HG03521 (cell line): ENCODE data around the gene TMEM80.
A peak's percentile ranks its signal among the peaks of the same experiment; 100 is the strongest.
"Not testable (repeated sequence)": the region's sequence is repeated elsewhere in the genome, so short reads cannot be mapped to it uniquely, and the experiment has no call there.

Experiments
- ATAC-seq: cut with Tn5 transposase; IDR thresholded peaks from one replicate; pipeline ENCODE4 v1.9.1; 2021; ENCODE audit warnings: mild to moderate bottlenecking, moderate library complexity; ENCODE audit not compliant: unreplicated experiment

TMEM80 gene

DNA sequence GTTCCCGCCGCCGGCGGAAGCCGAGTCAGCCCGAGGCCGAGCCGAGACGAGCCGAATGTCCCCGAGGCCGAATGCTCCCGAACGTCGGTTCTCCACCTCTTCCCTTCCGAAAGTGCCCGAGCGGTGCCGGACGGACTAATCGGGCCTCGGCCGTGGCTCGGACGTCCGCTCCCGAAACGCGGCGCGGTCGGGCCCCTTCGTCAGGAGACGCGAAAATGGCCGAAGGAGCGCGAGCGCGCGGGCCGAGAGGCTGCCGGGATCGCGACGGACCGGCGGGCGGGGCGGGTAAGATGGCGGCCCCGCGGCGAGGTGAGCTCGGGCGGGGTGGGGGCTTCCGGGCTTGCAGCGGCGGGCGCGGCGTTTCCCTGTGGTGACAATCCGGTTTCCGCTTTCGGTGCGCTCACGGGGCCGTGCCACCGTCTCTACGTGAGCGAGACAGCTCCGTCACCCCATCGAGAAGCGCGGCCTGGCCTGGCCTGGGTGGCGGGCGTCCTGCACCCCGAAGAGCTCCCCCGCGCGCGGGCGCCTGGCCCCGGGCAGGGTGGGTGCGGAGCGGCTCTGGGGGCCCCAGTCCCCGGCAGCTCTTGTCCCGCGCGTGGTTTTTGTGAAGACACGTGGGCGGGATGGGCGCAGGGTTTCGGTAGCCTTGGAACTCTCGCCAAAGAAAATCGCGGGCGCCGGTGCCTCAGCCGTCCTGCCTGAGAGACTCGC lies at the start of gene TMEM80:
Gene TMEM80 (plus strand): TSS at position 279 of the 711 bp plus-strand sequence. CDS start 12 bp downstream, at position 291.
- ATAC-seq = peak; percentile 66

- ATAC-seq = no peak
These were observed 49.4 kb upstream of the TMEM80 start for GRCh38 chr11:646214-646613.

DNA sequence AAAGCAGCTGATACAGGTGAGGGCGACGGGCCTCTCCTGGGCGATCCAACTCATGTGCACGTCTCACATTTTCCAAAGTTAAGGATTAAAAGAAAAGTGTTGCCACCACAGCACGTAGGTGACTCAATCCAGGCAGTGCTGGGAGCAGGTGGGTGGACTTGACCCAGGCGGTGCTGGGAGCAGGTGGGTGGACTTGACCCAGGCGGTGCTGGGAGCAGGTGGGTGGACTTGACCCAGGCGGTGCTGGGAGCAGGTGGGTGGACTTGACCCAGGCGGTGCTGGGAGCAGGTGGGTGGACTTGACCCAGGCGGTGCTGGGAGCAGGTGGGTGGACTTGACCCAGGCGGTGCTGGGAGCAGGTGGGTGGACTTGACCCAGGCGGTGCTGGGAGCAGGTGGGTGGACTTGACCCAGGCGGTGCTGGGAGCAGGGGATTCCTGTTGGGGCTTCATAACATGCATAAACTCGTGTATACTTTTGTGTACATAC lies 47.9 kb upstream of the TMEM80 start:
- ATAC-seq = not testable (repeated sequence)

DNA sequence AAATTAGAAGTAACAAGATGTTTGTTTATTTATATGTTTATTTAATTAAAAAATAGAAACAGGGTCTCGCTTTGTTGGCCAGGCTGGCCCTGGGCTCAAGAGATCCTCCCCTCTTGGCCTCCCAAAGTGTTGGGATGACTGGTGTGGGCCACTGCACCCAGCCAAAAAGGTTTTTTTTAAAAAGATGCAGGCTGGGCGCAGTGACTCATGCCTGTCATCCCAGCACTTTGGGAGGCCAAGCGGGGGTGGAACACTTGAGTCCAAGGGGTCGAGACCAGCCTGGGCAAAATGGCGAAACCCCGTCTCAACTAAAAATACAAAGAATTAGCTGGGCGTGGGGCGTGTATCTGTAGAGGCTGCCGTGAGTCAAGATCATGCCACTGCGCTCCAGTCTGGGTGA lies 45.1 kb upstream of the TMEM80 start:
- no peak for ATAC-seq

GRCh38 chr11:653136-653535 lies 42.5 kb upstream of the TMEM80 start:
- not testable (repeated sequence) for ATAC-seq

DNA sequence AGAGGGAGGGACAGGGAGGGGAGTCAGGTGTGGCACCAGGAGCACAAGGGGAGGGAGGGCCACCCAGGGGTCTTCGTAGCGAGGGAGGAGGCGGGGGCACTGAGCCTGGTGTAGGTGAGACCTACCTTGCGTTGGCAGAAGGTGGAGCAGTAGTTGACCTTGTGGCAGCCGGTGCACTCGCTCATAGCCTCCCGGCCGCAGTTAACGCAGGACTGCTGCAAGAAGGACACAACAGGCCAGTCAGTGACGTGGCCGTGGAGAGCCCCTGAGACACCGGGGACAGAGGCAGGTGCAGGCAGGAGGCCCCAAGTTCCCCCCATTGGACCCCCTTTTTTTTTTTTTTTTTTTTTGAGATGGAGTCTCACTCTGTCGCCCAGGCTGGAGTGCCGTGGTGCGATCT lies 41.8 kb upstream of the TMEM80 start:
- no peak for ATAC-seq

- ATAC-seq = not testable (repeated sequence)
These were observed 41.2 kb upstream of the TMEM80 start for GRCh38 chr11:654444-654843.

DNA sequence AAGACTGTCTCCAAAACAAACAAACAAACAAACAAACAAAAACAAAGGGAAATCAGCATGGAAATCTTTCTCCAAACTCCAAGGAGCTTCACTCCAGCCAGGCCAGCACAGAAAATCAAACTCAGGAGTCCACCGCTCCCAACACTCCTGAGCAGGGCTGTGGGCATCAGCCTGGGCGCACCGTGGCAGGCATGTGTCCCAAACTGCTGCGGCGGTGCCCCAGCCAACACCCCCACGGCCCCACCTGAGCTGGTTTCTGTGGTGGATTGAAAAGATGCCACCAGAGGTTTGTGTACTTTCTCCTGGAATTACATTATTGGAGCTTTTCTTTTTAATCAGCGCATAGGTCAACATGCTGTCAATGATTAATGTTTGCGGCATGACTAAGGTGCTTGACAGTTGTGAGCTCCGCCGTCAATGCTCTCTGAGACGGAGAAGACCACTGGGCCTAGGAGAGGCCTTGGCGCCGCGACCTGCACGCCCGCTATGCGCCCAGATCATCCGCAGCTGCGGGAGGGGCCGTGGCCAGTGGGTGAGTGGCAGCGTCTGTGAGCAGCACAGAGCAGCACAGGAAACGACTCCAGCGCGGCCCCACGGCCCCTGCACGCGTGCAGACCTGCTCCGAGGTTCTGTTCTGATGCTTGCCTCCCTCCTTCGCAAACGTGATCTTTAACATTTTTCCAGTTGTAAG lies 40.4 kb upstream of the TMEM80 start:
- ATAC-seq = no peak

DNA sequence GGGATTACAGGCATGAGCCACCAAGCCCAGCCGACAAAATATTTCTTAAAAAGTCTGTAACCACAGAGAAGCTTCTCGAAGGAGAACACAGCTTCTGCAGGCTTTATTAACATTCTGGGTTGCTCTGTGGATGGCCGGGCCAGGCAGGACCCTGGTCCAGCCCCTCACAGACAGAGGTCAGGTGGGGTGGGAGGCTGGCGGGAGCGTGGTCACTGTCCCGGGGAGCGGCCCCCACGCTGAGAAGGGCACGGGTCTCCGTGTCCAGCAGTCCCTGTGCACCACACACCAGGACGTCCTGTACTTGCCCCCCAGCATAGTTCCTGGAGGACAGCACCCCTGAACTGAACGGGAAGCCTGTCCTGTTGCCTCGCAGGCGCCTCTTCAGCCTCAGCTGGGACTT lies 39.2 kb upstream of the TMEM80 start:
- no peak for ATAC-seq

GRCh38 chr11:656866-657265 lies 38.8 kb upstream of the TMEM80 start:
- ATAC-seq = no peak

- no peak for ATAC-seq
These were observed 37.9 kb upstream of the TMEM80 start for GRCh38 chr11:657691-658126.

DNA sequence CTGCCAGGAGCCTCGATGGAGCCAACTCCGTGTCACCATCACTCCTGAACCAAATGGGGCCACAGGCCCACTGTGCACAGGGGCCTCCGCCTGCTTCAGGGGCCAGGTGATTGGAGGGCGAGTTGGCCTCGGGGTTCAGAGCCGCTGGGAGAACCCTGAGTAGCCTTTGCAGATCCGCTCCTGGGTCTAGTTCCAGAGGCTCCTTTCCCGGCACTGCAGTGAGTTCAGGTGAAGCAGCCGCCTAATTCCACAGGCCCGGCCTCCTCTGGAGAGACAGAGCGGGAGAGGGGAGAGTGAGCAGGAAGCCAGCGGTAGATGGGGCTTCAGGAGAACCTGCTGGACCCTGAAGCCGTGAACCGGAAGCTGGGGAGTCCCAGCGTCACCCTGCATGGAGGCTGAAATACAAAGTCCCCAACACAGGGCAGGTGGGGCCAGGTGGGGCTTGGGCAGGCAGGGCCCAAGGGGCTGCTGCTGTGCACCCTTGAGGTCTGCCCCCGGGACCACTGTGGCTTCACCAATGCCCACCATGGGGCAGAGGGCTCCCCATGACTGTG lies 36.0 kb upstream of the TMEM80 start:
- ATAC-seq = no peak

DNA sequence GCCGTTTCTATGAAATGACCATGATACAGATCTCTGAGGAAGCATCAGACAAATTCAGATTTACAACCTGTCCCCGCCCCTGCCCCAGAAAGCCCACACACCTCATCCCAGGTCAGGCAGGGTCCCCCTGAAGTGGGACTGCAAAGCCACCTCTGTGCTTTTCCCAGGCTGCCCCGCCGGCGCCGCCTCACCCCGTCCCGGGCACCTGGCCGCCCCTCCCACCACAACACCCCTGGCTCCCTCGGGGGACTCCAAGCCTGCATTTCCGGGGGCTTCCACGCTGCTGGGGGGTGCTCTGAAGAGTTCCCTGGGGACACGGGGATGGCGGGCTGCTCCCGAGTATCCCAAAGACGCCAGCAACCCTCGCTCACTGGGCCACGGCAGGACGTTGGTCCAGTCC lies 35.3 kb upstream of the TMEM80 start:
- ATAC-seq = no peak

DNA sequence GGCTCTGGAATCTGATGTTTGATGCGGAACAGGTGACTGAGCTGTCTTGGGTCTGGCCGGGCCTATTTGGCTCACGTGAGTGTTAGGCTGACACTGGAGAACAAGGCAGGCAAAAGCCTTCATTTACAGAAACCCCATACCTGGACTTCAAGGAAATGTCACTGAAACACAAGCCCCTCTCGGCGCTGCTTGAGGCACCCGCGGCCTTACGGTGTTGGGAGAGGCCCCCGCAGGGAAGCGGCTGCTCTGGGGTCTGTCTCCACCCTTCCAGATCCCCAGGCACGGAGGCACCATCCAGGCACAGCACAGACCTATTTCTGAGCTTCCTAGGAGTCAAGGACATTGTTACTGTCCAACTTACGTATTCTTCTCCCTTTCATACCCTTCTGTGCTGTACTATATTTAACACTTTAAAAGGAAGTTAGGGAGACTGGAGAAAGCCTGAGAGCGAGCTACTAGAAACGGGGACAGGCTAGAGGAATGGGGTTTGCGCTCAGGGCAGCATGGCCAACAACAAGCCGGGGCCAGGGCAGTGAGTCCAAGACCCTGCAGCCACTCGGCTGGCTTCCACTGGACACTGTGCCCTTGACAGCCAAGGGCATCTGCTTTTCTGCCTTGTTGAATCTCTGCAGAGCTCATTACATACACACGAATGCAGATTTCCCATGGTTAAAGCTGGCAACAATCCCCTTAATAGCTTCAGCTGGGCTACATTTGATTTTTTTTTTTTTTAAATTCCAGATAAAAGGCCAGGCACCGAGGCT lies 34.8 kb upstream of the TMEM80 start:
- no peak for ATAC-seq

DNA sequence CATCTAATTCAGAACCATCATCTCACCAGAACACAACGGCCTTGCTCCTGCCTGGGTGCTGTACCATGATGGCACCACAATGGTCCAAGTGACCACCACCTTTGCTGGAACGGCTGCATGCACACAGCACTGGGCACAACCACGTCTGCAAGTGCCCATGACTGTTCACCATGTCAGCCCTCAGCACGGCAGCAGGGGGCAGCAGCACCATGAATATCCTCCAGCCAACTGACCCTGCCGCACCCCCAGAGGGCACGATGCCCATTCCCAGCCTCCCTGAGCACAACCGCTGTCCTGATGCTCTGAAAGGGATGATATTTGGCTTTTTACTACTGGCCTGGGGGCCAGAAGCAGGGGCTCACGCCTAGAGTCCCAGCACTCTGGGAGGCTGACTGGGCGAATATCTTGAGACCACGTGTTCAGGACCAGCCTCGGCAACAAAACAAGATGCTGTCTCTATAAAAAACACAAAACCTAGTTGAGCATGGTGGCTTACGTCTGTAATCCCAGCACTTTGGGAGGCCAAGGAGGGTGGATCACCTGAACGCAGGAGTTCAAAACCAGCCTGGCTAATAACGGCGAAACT lies 32.8 kb upstream of the TMEM80 start:
- ATAC-seq = no peak

- ATAC-seq = no peak
These were observed 30.4 kb upstream of the TMEM80 start for GRCh38 chr11:665062-665703.

DNA sequence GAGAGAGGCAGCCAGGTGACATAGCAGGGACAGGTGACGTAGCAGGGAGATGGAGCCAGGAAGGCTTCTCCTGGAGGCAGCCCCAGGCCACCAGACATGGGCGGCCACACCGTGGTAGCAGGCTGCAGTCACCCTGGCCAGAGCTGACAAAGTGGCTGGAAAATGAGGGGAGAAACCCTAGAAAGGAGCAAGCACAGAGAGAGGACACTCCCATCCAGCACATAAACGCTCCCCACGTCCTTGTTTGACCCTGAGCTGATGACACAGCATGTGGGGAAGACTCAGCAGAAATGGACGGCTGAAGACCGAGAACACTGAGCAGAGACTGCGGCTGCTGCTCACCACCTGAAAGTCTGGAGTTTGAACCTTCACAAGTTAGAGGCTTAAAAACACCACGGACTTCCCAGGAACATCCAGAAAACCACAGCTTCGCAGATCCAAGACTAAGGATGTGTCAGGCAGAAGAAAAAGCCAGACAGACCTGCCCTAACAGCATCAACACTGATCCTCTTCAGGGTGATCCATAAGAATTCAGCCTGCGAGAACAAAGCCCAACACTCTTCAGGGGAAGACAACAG lies 29.8 kb upstream of the TMEM80 start:
- ATAC-seq = no peak

GRCh38 chr11:673866-674265 lies 21.8 kb upstream of the TMEM80 start:
- no peak for ATAC-seq

DNA sequence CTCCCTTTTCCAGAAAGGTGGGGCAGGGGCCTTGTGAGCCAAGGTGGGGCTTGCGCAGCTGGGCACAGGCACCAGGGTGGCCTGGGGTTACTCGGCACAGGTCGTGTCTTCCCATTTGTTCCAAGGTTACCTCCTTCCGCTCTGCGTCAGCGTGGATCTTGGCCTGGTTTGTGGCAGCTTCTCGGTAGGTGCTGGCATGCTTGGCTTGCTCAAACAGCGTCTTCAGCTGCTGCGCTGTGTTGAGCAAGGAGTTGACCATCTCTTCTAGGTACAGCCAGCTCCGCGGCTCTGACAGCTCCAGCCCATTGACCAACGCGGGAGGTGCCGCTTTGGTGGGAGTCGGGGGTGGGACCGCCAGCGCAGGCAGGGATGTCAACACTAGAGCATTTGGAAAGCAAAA lies 21.2 kb upstream of the TMEM80 start:
- no peak for ATAC-seq

DNA sequence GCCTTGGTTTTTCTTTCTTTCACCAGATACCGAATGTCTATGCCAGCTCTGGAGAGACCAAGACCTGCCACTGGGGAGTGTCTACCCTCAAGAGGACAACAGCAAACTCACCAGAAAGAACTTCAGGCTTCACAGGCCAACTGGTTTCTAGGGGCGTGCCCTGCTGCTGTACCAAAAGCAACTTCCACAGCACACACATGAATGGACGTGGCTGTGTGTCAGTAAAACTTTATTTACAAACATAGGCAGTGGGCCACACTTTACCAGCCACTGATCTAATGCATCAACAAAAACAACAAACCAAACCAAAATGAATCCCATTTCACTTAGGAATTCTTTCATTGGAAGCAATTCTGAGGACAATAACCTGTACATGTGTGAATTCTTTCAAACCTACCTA lies 17.3 kb upstream of the TMEM80 start:
- no peak for ATAC-seq
